Endothelial cell of umbilical vein (primary cell): Measurements from ENCODE around the gene TRMT1. TPM values are rescaled to one million over a fixed set of nuclear protein-coding genes. Genes with fewer than 3 reads are reported as not detected.

Source experiments
- BruUV-seq: library from RNA; stranded (reverse); fragments of 400-500 nt; replicated peaks from 2 replicates; lab custom pipeline; 2021; lab: Mats Ljungman, UMichigan
- CTCF ChIA-PET: fragments of 300-600, 350-600 bp; sonication (Branson Sonifier 250); formaldehyde crosslinking; loops from one replicate; lab custom pipeline; 2021; ENCODE audit warnings: antibody characterized with exemption, inconsistent platforms; lab: Charles Lee
- POLR2A ChIA-PET: fragments of 300-600, 350-600 bp; sonication (Branson Sonifier 250); formaldehyde crosslinking; loops from one replicate; lab custom pipeline; 2021; ENCODE audit warnings: antibody characterized with exemption, inconsistent platforms; lab: Charles Lee
- DNase-seq: peaks from one replicate; pipeline ENCODE4 v3.0.0-alpha.2; 2011; ENCODE audit warnings: low read depth, low spot score
- FAIRE-seq: peaks from 2 replicates; lab custom pipeline; 2011; peaks lifted over from hg19 to GRCh38; lab: Jason Lieb, UNC
- H2AFZ ChIP-seq: 2 replicates; pipeline ENCODE4 v1.6.0; 2012; ENCODE audit warnings: low read depth, low read length, control low read depth, inconsistent platforms
- H3K27ac ChIP-seq: 2 replicates; pipeline ENCODE4 v1.5.1; 2011; ENCODE audit warnings: low read depth, mild to moderate bottlenecking, control low read depth, low read length, moderate library complexity; ENCODE audit not compliant: insufficient read depth
- H3K27me3 ChIP-seq, 2 experiments: 2 replicates each; pipeline versions ENCODE4 v1.6.0 to v1.6.1; 2011; ENCODE audit warnings: low read length in 2 of 2, mixed read lengths in 1 of 2; ENCODE audit not compliant: control insufficient read depth in 2 of 2, insufficient read depth in 2 of 2
- H3K36me3 ChIP-seq, 2 experiments: 2 replicates in 1 of 2; 3 replicates in 1 of 2; pipeline ENCODE4 v1.5.1; 2011; ENCODE audit warnings: low read length in 2 of 2, mild to moderate bottlenecking in 1 of 2, moderate library complexity in 1 of 2; ENCODE audit not compliant: control insufficient read depth in 2 of 2, insufficient read depth in 2 of 2; ENCODE audit errors: extremely low read depth in 1 of 2
- H3K4me1 ChIP-seq: 3 replicates; pipeline ENCODE4 v1.5.1; 2011; ENCODE audit warnings: mild to moderate bottlenecking, low read length; ENCODE audit not compliant: control insufficient read depth, insufficient read depth; ENCODE audit errors: extremely low read depth
- H3K4me2 ChIP-seq: 2 replicates; pipeline ENCODE4 v1.6.1; 2011; ENCODE audit warnings: low read length, control low read depth, mixed read lengths; ENCODE audit not compliant: insufficient read depth
- H3K4me3 ChIP-seq, 3 experiments: fragments of 200-600 bp in 1 of 3; sonication (generic), shearing (Covaris generic) in 1 of 3; replicated peaks in 1 of 3; 2 replicates each; pipeline ENCODE4 v1.5.1; 2011 to 2016; ENCODE audit warnings: control low read depth in 3 of 3, low read length in 3 of 3, mild to moderate bottlenecking in 2 of 3, inconsistent platforms in 1 of 3, low read depth in 1 of 3, moderate library complexity in 1 of 3; ENCODE audit not compliant: insufficient read depth in 1 of 3
- H3K79me2 ChIP-seq: 2 replicates; pipeline ENCODE4 v1.6.0; 2012; ENCODE audit warnings: low read length, inconsistent platforms; ENCODE audit not compliant: control insufficient read depth, insufficient read depth
- H3K9ac ChIP-seq: replicated peaks from 2 replicates; pipeline ENCODE3; 2011; ENCODE audit warnings: low read length, control low read depth; ENCODE audit not compliant: insufficient read depth; ENCODE audit errors: extremely low read depth
- H3K9me1 ChIP-seq: replicated peaks from 3 replicates; pipeline ENCODE4 v1.6.0; 2011; ENCODE audit warnings: mild to moderate bottlenecking, low read length; ENCODE audit not compliant: control insufficient read depth, insufficient read depth; ENCODE audit errors: extremely low read depth
- H3K9me3 ChIP-seq: replicated peaks from 2 replicates; pipeline ENCODE4 v1.5.1; 2012; ENCODE audit warnings: low read length, inconsistent platforms; ENCODE audit not compliant: control insufficient read depth, insufficient read depth
- H4K20me1 ChIP-seq: replicated peaks from 2 replicates; pipeline ENCODE3; 2011; ENCODE audit warnings: mild to moderate bottlenecking, low read length; ENCODE audit not compliant: control insufficient read depth, insufficient read depth; ENCODE audit errors: extremely low read depth
- CTCF ChIP-seq, 2 donors: IDR thresholded peaks; 1 replicate in 1 of 2; 2 replicates in 1 of 2; pipeline ENCODE4 v1.5.1; 2011; ENCODE audit warnings: low read length in 2 of 2, mild to moderate bottlenecking in 2 of 2, moderate library complexity in 2 of 2, control low read depth in 1 of 2, inconsistent platforms in 1 of 2, low read depth in 1 of 2; ENCODE audit not compliant: insufficient read depth in 1 of 2; ENCODE audit errors: extremely low read depth in 1 of 2
- EZH2 ChIP-seq: IDR thresholded peaks from 2 replicates; pipeline ENCODE4 v1.6.1; 2012; ENCODE audit warnings: borderline replicate concordance, low read depth, mild to moderate bottlenecking, moderate library complexity, low read length, inconsistent platforms; ENCODE audit not compliant: severe bottlenecking
- FOS ChIP-seq: IDR thresholded peaks from 2 replicates; pipeline ENCODE4 v1.6.1; 2011; ENCODE audit warnings: mild to moderate bottlenecking, low read length, moderate library complexity, borderline replicate concordance; ENCODE audit not compliant: insufficient read depth
- GATA2 ChIP-seq: IDR thresholded peaks from 2 replicates; pipeline ENCODE4 v1.7.0; 2011; ENCODE audit warnings: low read depth, mild to moderate bottlenecking, moderate library complexity, mixed read lengths, low read length; ENCODE audit not compliant: insufficient read length, insufficient read depth
- JUN ChIP-seq: IDR thresholded peaks from 2 replicates; pipeline ENCODE4 v1.6.1; 2011; ENCODE audit warnings: borderline replicate concordance, low read depth; ENCODE audit not compliant: insufficient read length, insufficient read depth
- MAX ChIP-seq: IDR thresholded peaks from 2 replicates; pipeline ENCODE4 v1.6.1; 2011; ENCODE audit not compliant: insufficient read depth, insufficient read length
- MYC ChIP-seq: IDR thresholded peaks from one replicate; pipeline ENCODE4 v1.6.1; 2011; ENCODE audit warnings: mild to moderate bottlenecking, low read depth, low read length
- POLR2A ChIP-seq: IDR thresholded peaks from 2 replicates; pipeline ENCODE4 v1.6.1; 2012; ENCODE audit warnings: low read depth, mild to moderate bottlenecking, control low read depth, low read length
- POLR2AphosphoS5 ChIP-seq: IDR thresholded peaks from 2 replicates; pipeline ENCODE4 v1.6.1; 2012; ENCODE audit warnings: low read depth, mild to moderate bottlenecking, control low read depth, low read length, moderate library complexity; ENCODE audit not compliant: insufficient read depth
- dilution Hi-C: fragments of 300-500 bp; cut with MboI; formaldehyde crosslinking; loops from one replicate; pipeline ENCODE4 v1.15.0; 2019; ENCODE audit warnings: low sequenced_read_pairs; ENCODE audit not compliant: extremely low pct_ligation_motif_present
- intact Hi-C: fragments of 100-400 bp; cut with micrococcal nuclease; formaldehyde crosslinking; loops from one replicate; pipeline ENCODE4 v1.10.0; 2022
- polyA plus RNA-seq, 4 experiments: library from polyadenylated mRNA; depleted of rRNA in 3 of 4; stranded (reverse) in 3 of 4; unstranded in 1 of 4; fragments of >200 nt; gene quantifications; 2 replicates each; pipeline versions ENCODE4 v1.2.1 to v1.2.3, GENCODE V29; 2011 to 2012; ENCODE audit warnings: missing spikeins in 1 of 4
- total RNA-seq: library from RNA; stranded (reverse); gene quantifications from 2 replicates; pipeline ENCODE4 v1.2.3, GENCODE V29; 2021

TRMT1 gene
- total and polyA plus RNA-seq, 2 donors (not counting 3 experiments of a cell fraction or from before 2014, with no cell fraction given), result 46.3 to 53.0 TPM

- Histone ChIP-seq H3K27ac (peak within 1 kb of the TSS; percentile 57), H3K4me3 (peak within 1 kb of the TSS; percentile 64 to 99 (median 81)), H3K9me3 (no peaks in the 10 kb centered on the region), H3K27me3 (no peaks in the 10 kb centered on the region), H4K20me1 (no peaks in the 10 kb centered on the region), H3K79me2 (peaks cover 62% of the 10 kb centered on the region), H3K9ac (peak within 1 kb of the TSS; percentile 86), H3K36me3 (peaks cover 0 to 5% of the 10 kb centered on the region in 2 experiments), H3K4me1 (peaks cover 13% of the 10 kb centered on the region), H2AFZ (peak within 1 kb of the TSS; percentile 68), H3K9me1 (no peaks in the 10 kb centered on the region), H3K4me2 (peak within 1 kb of the TSS; percentile 90)
- FAIRE-seq, result peak; percentile 87
- ChIA-PET CTCF (interaction anchor here (0.8 to 4.3 kb wide), 10 partner anchors 13 to 153 kb away, joined by 3 to 24 read pairs (median 4); partner anchors contain the start of genes IER2 and STX10), POLR2A (interaction anchor here (0.7 to 1.2 kb wide), 4 partner anchors 14 to 40 kb away, joined by 3 to 7 read pairs (median 4); partner anchors contain the start of genes IER2 and STX10)
- BruUV-seq, result no TSS peak
- TF ChIP-seq POLR2AphosphoS5 (peak; percentile 38), GATA2 (no peak)
- dilution Hi-C loops (no loop called here), intact Hi-C loops (loop anchor here (1.0 kb wide), 1 partner anchor 49 kb away; no protein-coding TSS in a partner anchor)
- DNase-seq, result peak; percentile 87
These were observed 1.4 kb upstream of the TRMT1 start, which contains the start of gene NACC1 for GRCh38 chr19:13117772-13118423. Gene NACC1, plus strand, starts transcription at chr19:13118264. Its CDS starts 16,944 bp downstream, at chr19:13135208.

GRCh38 chr19:13117176-13117771 lies 734 bp upstream of the TRMT1 start:
- FAIRE-seq (no peak), DNase-seq (no peak)
- Histone ChIP-seq H3K9ac (peak overlapping the region; percentile 30), H3K4me2 (peak overlapping the region; percentile 90), H3K36me3 (peaks cover 0 to 10% of the 10 kb centered on the region in 2 experiments), H3K9me1 (no peaks in the 10 kb centered on the region), H4K20me1 (no peaks in the 10 kb centered on the region), H3K4me3 (peak overlapping the region; percentile 64 to 82 (median 78)), H3K27me3 (no peaks in the 10 kb centered on the region), H3K4me1 (peaks cover 13% of the 10 kb centered on the region), H2AFZ (peak overlapping the region; percentile 48), H3K27ac (peak overlapping the region; percentile 14), H3K9me3 (no peaks in the 10 kb centered on the region), H3K79me2 (peaks cover 55% of the 10 kb centered on the region)
- ChIA-PET CTCF (interaction anchor here (0.8 to 4.3 kb wide), 9 partner anchors 13 to 152 kb away, joined by 3 to 24 read pairs (median 5); partner anchors contain the start of genes IER2 and STX10), POLR2A (interaction anchor here (0.9 to 1.2 kb wide), 3 partner anchors 14 to 35 kb away, joined by 3 to 7 read pairs (median 3); partner anchors contain the start of genes IER2 and STX10)
- intact Hi-C loops (no loop called here), dilution Hi-C loops (no loop called here)
- no peak for TF ChIP-seq GATA2
- TF ChIP-seq MAX, result no peak
- no peak for TF ChIP-seq POLR2A
- no peak for TF ChIP-seq JUN
- TF ChIP-seq FOS, result no peak
- TF ChIP-seq POLR2AphosphoS5, result no peak
- TF ChIP-seq MYC, result no peak
- no peak for TF ChIP-seq EZH2
- no peak for TF ChIP-seq CTCF (IDR thresholded peaks at IDR 0.05; ENCODE audit: extremely low read depth in 1 of 2, insufficient read depth in 1 of 2, low read depth in 1 of 2, low read length in 2 of 2)
- no TSS peak for BruUV-seq
